CD14-positive monocyte (primary cell): ENCODE measurements around the gene CCDC134. TPM values are rescaled to one million over a fixed set of nuclear protein-coding genes. Genes with fewer than 3 reads are reported as not detected.
A peak's percentile ranks its signal among the peaks of the same experiment; 100 is the strongest.

ENCODE experiments used
- DNase-seq, 3 donors: peaks; one replicate each; pipeline ENCODE4 v3.0.0-alpha.2; 2011 to 2022
- H2AFZ ChIP-seq: 2 replicates; pipeline ENCODE4 v1.6.0; 2012; ENCODE audit warnings: mild to moderate bottlenecking, low read depth, low read length, inconsistent platforms; ENCODE audit not compliant: insufficient read depth, poor library complexity, severe bottlenecking
- H3K27ac ChIP-seq, 2 donors: 1 replicate in 1 of 2; 2 replicates in 1 of 2; pipeline ENCODE4 v1.5.1; 2012 to 2013; ENCODE audit warnings: low read length in 2 of 2, control low read depth in 1 of 2, inconsistent platforms in 1 of 2, low read depth in 1 of 2, mild to moderate bottlenecking in 1 of 2
- H3K27me3 ChIP-seq, 2 donors: one replicate each; pipeline versions ENCODE4 v1.6.0 to v1.6.1; 2011 to 2013; ENCODE audit warnings: low read length in 2 of 2; ENCODE audit not compliant: control insufficient read depth in 2 of 2, insufficient read depth in 2 of 2
- H3K36me3 ChIP-seq, 2 donors: replicated peaks in 1 of 2; 1 replicate in 1 of 2; 2 replicates in 1 of 2; pipeline versions ENCODE4 v1.5.1 to v1.6.1; 2012 to 2013; ENCODE audit warnings: low read length in 2 of 2, control low read depth in 1 of 2, inconsistent platforms in 1 of 2, mild to moderate bottlenecking in 1 of 2; ENCODE audit not compliant: insufficient read depth in 2 of 2, control insufficient read depth in 1 of 2
- H3K4me1 ChIP-seq, 2 donors: 1 replicate in 1 of 2; 2 replicates in 1 of 2; pipeline versions ENCODE4 v1.5.1 to v1.6.1; 2012 to 2013; ENCODE audit warnings: low read length in 2 of 2, control low read depth in 1 of 2, inconsistent platforms in 1 of 2, mild to moderate bottlenecking in 1 of 2, moderate library complexity in 1 of 2; ENCODE audit not compliant: insufficient read depth in 2 of 2, control insufficient read depth in 1 of 2
- H3K4me2 ChIP-seq: replicated peaks from 2 replicates; pipeline ENCODE3; 2012; ENCODE audit warnings: low read length, moderate library complexity, mild to moderate bottlenecking; ENCODE audit not compliant: poor library complexity, severe bottlenecking; ENCODE audit errors: extremely low read depth
- H3K4me3 ChIP-seq, 3 experiments: fragments of 200-600 bp in 1 of 3; sonication (generic) in 1 of 3; replicated peaks in 1 of 3; 1 replicate in 2 of 3; 2 replicates in 1 of 3; pipeline ENCODE4 v1.5.1; 2011 to 2013; ENCODE audit warnings: low read length in 3 of 3, mild to moderate bottlenecking in 3 of 3, control low read depth in 2 of 3, low read depth in 2 of 3, inconsistent platforms in 1 of 3, moderate library complexity in 1 of 3
- H3K79me2 ChIP-seq: 2 replicates; pipeline ENCODE4 v1.6.0; 2012; ENCODE audit warnings: mild to moderate bottlenecking, control low read depth, inconsistent platforms, low read length, moderate library complexity; ENCODE audit not compliant: insufficient read depth
- H3K9ac ChIP-seq: 2 replicates; pipeline ENCODE4 v1.6.0; 2017; ENCODE audit warnings: low read length, mild to moderate bottlenecking; ENCODE audit not compliant: insufficient read depth, poor library complexity, severe bottlenecking
- H3K9me3 ChIP-seq, 2 donors: replicated peaks in 1 of 2; 1 replicate in 1 of 2; 2 replicates in 1 of 2; pipeline versions ENCODE4 v1.5.1 to v1.6.1; 2012 to 2013; ENCODE audit warnings: low read length in 2 of 2, control low read depth in 1 of 2; ENCODE audit not compliant: control insufficient read depth in 1 of 2, insufficient read depth in 1 of 2
- H4K20me1 ChIP-seq: 2 replicates; pipeline ENCODE4 v1.6.0; 2012; ENCODE audit warnings: mild to moderate bottlenecking, low read length, control low read depth, moderate library complexity; ENCODE audit not compliant: insufficient read depth
- H3K27ac Mint-ChIP-seq, 7 donors: one replicate each; pipeline ENCODE4 v1.8.0; 2020; ENCODE audit warnings: mild to moderate bottlenecking in 7 of 7, mixed read lengths in 7 of 7, moderate library complexity in 6 of 7, inconsistent platforms in 2 of 7
- H3K27me3 Mint-ChIP-seq, 3 donors: one replicate each; pipeline ENCODE4 v1.8.0; 2021 to 2022; ENCODE audit warnings: low read depth in 3 of 3, mild to moderate bottlenecking in 3 of 3, mixed read lengths in 3 of 3, moderate library complexity in 3 of 3, inconsistent platforms in 1 of 3
- H3K36me3 Mint-ChIP-seq, 2 donors: one replicate each; pipeline ENCODE4 v1.8.0; 2020; ENCODE audit warnings: mixed read lengths in 2 of 2, inconsistent platforms in 1 of 2, mild to moderate bottlenecking in 1 of 2
- H3K4me1 Mint-ChIP-seq: one replicate; pipeline ENCODE4 v1.8.0; 2020; ENCODE audit warnings: mild to moderate bottlenecking, mixed read lengths
- H3K4me3 Mint-ChIP-seq, 2 donors: one replicate each; pipeline ENCODE4 v1.8.0; 2020; ENCODE audit warnings: mild to moderate bottlenecking in 2 of 2, mixed read lengths in 2 of 2, moderate library complexity in 1 of 2
- H3K9me3 Mint-ChIP-seq, 7 donors: one replicate each; pipeline ENCODE4 v1.8.0; 2020 to 2022; ENCODE audit warnings: mixed read lengths in 7 of 7, mild to moderate bottlenecking in 6 of 7, moderate library complexity in 6 of 7, inconsistent platforms in 2 of 7
- CTCF ChIP-seq: fragments of 200-600 bp; IDR thresholded peaks from one replicate; pipeline ENCODE4 v1.8.0; 2022; ENCODE audit warnings: antibody characterized with exemption, mild to moderate bottlenecking
- WGBS: methylation state at CpG from one replicate; pipeline ENCODE4 v1.1.5; 2013; ENCODE audit warnings: missing lambda C conversion rate; ENCODE audit not compliant: insufficient coverage; 5-methylcytosine and 5-hydroxymethylcytosine counted together
- intact Hi-C, 2 donors: fragments of 100-400 bp; cut with micrococcal nuclease; formaldehyde crosslinking; loops; one replicate each; pipeline versions ENCODE4 v1.15.0 to v1.15.1; 2023
- polyA plus RNA-seq, 3 donors: library from polyadenylated mRNA; depleted of rRNA in 1 of 3; unstranded in 2 of 3; stranded (reverse) in 1 of 3; fragments of 300-500 nt in 2 of 3; fragments of >200 nt in 1 of 3; fragmentation: Illumina TruSeq in 2 of 3; gene quantifications; 1 replicate in 2 of 3; 2 replicates in 1 of 3; pipeline ENCODE4 v1.2.3, GENCODE V29; 2012 to 2021

Gene CCDC134
- polyA plus RNA-seq, 3 donors, result 2.1 to 5.3 (median 2.4) TPM

- 100% methylated on average over 1 of the region's 5 CpGs for WGBS
- H3K4me2 ChIP-seq, result no peak overlapping the region
These were observed 29.6 kb upstream of the CCDC134 start for GRCh38 chr22:41770715-41771468.

GRCh38 chr22:41772198-41772597 lies 28.3 kb upstream of the CCDC134 start:
- intact Hi-C loops, result no loop called here
- 100% methylated on average over 3 of the region's 4 CpGs for WGBS
- Histone ChIP-seq H3K9ac (no peak overlapping the region), H3K4me2 (no peak overlapping the region), H4K20me1 (no peaks in the 10 kb centered on the region), H3K4me3 (no peak overlapping the region), H3K9me3 (no peaks in the 10 kb centered on the region), H3K27me3 (no peaks in the 10 kb centered on the region), H3K36me3 (no peaks in the 10 kb centered on the region), H3K4me1 (peaks cover 16 to 26% of the 10 kb centered on the region in 2 donors), H2AFZ (no peak overlapping the region), H3K79me2 (no peaks in the 10 kb centered on the region), H3K27ac (no peak overlapping the region)
- Mint-ChIP-seq H3K4me1 (peaks cover 23% of the 10 kb centered on the region), H3K27me3 (peaks cover 0 to 5% (median 2%) of the 10 kb centered on the region in 3 donors), H3K27ac (no peak overlapping the region), H3K9me3 (no peaks in the 10 kb centered on the region), H3K36me3 (no peaks in the 10 kb centered on the region), H3K4me3 (no peak overlapping the region)
- no peak for DNase-seq
- TF ChIP-seq CTCF, result no peak

More at GRCh38 chr22:41770715-41771468, 29.6 kb upstream of the CCDC134 start:
- H3K4me1 Mint-ChIP-seq, result peaks cover 25% of the 10 kb centered on the region
- H2AFZ ChIP-seq, result no peak overlapping the region
- DNase-seq, result peak in 1 of 3 donors; percentile 54
- no peak overlapping the region for H3K9ac ChIP-seq
- H3K36me3 Mint-ChIP-seq, result no peaks in the 10 kb centered on the region
- no peak for TF ChIP-seq CTCF
- H3K4me1 ChIP-seq, result peaks cover 14 to 24% of the 10 kb centered on the region in 2 donors
- no peaks in the 10 kb centered on the region for H3K27me3 ChIP-seq
- no peak overlapping the region for H3K4me3 Mint-ChIP-seq
- H3K9me3 Mint-ChIP-seq, result no peaks in the 10 kb centered on the region
- no peaks in the 10 kb centered on the region for H3K9me3 ChIP-seq
- intact Hi-C loops, result no loop called here
- H3K36me3 ChIP-seq, result no peaks in the 10 kb centered on the region
- H3K79me2 ChIP-seq, result no peaks in the 10 kb centered on the region
- H4K20me1 ChIP-seq, result no peaks in the 10 kb centered on the region
- H3K27me3 Mint-ChIP-seq, result peaks cover 0 to 5% (median 2%) of the 10 kb centered on the region in 3 donors
- no peak overlapping the region for H3K27ac ChIP-seq
- H3K27ac Mint-ChIP-seq, result peak overlapping the region in 3 of 7 donors; percentile 48 to 82 (median 57)
- no peak overlapping the region for H3K4me3 ChIP-seq
